Glutamatergic neuron (in vitro differentiated cells): ENCODE data around the gene WWTR1. TPM values are rescaled to one million over a fixed set of nuclear protein-coding genes. Genes with fewer than 3 reads are reported as not detected.

Experiments
- DNase-seq: peaks from one replicate; pipeline ENCODE4 v3.0.0; 2022
- H3K27ac Mint-ChIP-seq: one replicate; pipeline ENCODE4 v1.8.0; 2020; ENCODE audit warnings: mild to moderate bottlenecking, mixed read lengths, inconsistent platforms; ENCODE audit not compliant: unreplicated experiment
- H3K27me3 Mint-ChIP-seq: one replicate; pipeline ENCODE4 v1.8.0; 2020; ENCODE audit warnings: mild to moderate bottlenecking, moderate library complexity, mixed read lengths, inconsistent platforms; ENCODE audit not compliant: unreplicated experiment
- H3K36me3 Mint-ChIP-seq: one replicate; pipeline ENCODE4 v1.8.0; 2020; ENCODE audit warnings: mild to moderate bottlenecking, mixed read lengths, inconsistent platforms; ENCODE audit not compliant: unreplicated experiment
- H3K4me1 Mint-ChIP-seq: one replicate; pipeline ENCODE4 v1.8.0; 2020; ENCODE audit warnings: mild to moderate bottlenecking, low read depth, mixed read lengths, inconsistent platforms; ENCODE audit not compliant: unreplicated experiment
- H3K4me3 Mint-ChIP-seq: one replicate; pipeline ENCODE4 v1.8.0; 2020; ENCODE audit warnings: mild to moderate bottlenecking, mixed read lengths, inconsistent platforms; ENCODE audit not compliant: unreplicated experiment
- H3K9me3 Mint-ChIP-seq: one replicate; pipeline ENCODE4 v1.8.0; 2020; ENCODE audit warnings: mild to moderate bottlenecking, moderate library complexity, mixed read lengths, inconsistent platforms; ENCODE audit not compliant: unreplicated experiment
- CTCF ChIP-seq: fragments of 200-600 bp; sonication (generic); IDR thresholded peaks from one replicate; pipeline ENCODE4 v1.5.0; 2021; ENCODE audit not compliant: partially characterized antibody, unreplicated experiment
- total RNA-seq: library from RNA; stranded (reverse); fragmentation: NEBNext Ultra II Directional; extraction: Animal tissue kit (Norgen Biotek cat#: 25700); gene quantifications from one replicate; pipeline ENCODE4 v1.2.1, GENCODE V29; 2021; ENCODE audit not compliant: unreplicated experiment

The WWTR1 gene
- total RNA-seq, 1 donor from 2014 or later: 2.3 TPM

- H3K4me1 Mint-ChIP-seq: peaks cover 18% of the 10 kb centered on the region
- no peak for DNase-seq
- H3K36me3 Mint-ChIP-seq: no peaks in the 10 kb centered on the region
- no peaks in the 10 kb centered on the region for H3K9me3 Mint-ChIP-seq
- no peak overlapping the region for H3K4me3 Mint-ChIP-seq
- H3K27ac Mint-ChIP-seq: no peak overlapping the region
- no peaks in the 10 kb centered on the region for H3K27me3 Mint-ChIP-seq
- no peak for TF ChIP-seq CTCF
These were observed 77.8 kb downstream of the WWTR1 start for GRCh38 chr3:149579838-149580542.

GRCh38 chr3:149579161-149579560, 78.7 kb downstream of the WWTR1 start:
- no peaks in the 10 kb centered on the region for H3K9me3 Mint-ChIP-seq
- no peak overlapping the region for H3K27ac Mint-ChIP-seq
- no peak for TF ChIP-seq CTCF
- H3K27me3 Mint-ChIP-seq: no peaks in the 10 kb centered on the region
- peaks cover 18% of the 10 kb centered on the region for H3K4me1 Mint-ChIP-seq
- H3K4me3 Mint-ChIP-seq: no peak overlapping the region
- DNase-seq: no peak
- H3K36me3 Mint-ChIP-seq: no peaks in the 10 kb centered on the region

- no peaks in the 10 kb centered on the region for H3K36me3 Mint-ChIP-seq
- no peaks in the 10 kb centered on the region for H3K9me3 Mint-ChIP-seq
- TF ChIP-seq CTCF: no peak
- no peak overlapping the region for H3K4me3 Mint-ChIP-seq
- H3K27ac Mint-ChIP-seq: no peak overlapping the region
- DNase-seq: no peak
- H3K27me3 Mint-ChIP-seq: no peaks in the 10 kb centered on the region
- H3K4me1 Mint-ChIP-seq: peaks cover 18% of the 10 kb centered on the region
These were observed 80.0 kb downstream of the WWTR1 start for GRCh38 chr3:149577801-149578200.

- Mint-ChIP-seq H3K27ac (peak overlapping the region; percentile 20), H3K4me1 (peaks cover 14% of the 10 kb centered on the region), H3K27me3 (no peaks in the 10 kb centered on the region), H3K9me3 (no peaks in the 10 kb centered on the region), H3K4me3 (no peak overlapping the region), H3K36me3 (no peaks in the 10 kb centered on the region)
- TF ChIP-seq CTCF: no peak
- DNase-seq: no peak
These were observed 81.8 kb downstream of the WWTR1 start for GRCh38 chr3:149575961-149576564.

GRCh38 chr3:149575213-149575960, 82.4 kb downstream of the WWTR1 start:
- no peaks in the 10 kb centered on the region for H3K27me3 Mint-ChIP-seq
- TF ChIP-seq CTCF: no peak
- no peaks in the 10 kb centered on the region for H3K36me3 Mint-ChIP-seq
- DNase-seq: no peak
- peak overlapping the region; percentile 20 for H3K27ac Mint-ChIP-seq
- H3K4me1 Mint-ChIP-seq: peaks cover 11% of the 10 kb centered on the region
- no peak overlapping the region for H3K4me3 Mint-ChIP-seq
- H3K9me3 Mint-ChIP-seq: no peaks in the 10 kb centered on the region
